Effector memory CD8-positive, alpha-beta T cell (primary cell): ENCODE measurements around the gene NRDE2.
A peak's percentile ranks its signal among the peaks of the same experiment; 100 is the strongest.

Source experiments
- ATAC-seq: fragments of 150-1000 bp; cut with Tn5 transposase; replicated peaks from 2 replicates; pipeline ENCODE4 v1.10.0; 2021; ENCODE audit warnings: mild to moderate bottlenecking, moderate library complexity
- DNase-seq, 3 experiments: peaks; one replicate each; pipeline ENCODE4 v3.0.0; 2021
- H3K27ac Mint-ChIP-seq, 2 donors: one replicate each; pipeline ENCODE4 v1.8.0; 2022; ENCODE audit warnings: mild to moderate bottlenecking in 2 of 2, mixed read lengths in 2 of 2, moderate library complexity in 2 of 2
- H3K27me3 Mint-ChIP-seq, 2 donors: one replicate each; pipeline ENCODE4 v1.8.0; 2022; ENCODE audit warnings: mixed read lengths in 2 of 2
- H3K36me3 Mint-ChIP-seq: one replicate; pipeline ENCODE4 v1.8.0; 2022; ENCODE audit warnings: mild to moderate bottlenecking, moderate library complexity, mixed read lengths; ENCODE audit not compliant: insufficient read depth
- H3K4me1 Mint-ChIP-seq, 2 donors: one replicate each; pipeline ENCODE4 v1.8.0; 2022; ENCODE audit warnings: low read depth in 2 of 2, mixed read lengths in 2 of 2
- H3K4me3 Mint-ChIP-seq, 2 donors: one replicate each; pipeline ENCODE4 v1.8.0; 2022; ENCODE audit warnings: mild to moderate bottlenecking in 2 of 2, mixed read lengths in 2 of 2, moderate library complexity in 2 of 2
- H3K9me3 Mint-ChIP-seq, 2 donors: one replicate each; pipeline ENCODE4 v1.8.0; 2022; ENCODE audit warnings: mixed read lengths in 2 of 2

Gene NRDE2

GRCh38 chr14:90330203-90331196 lies 1.2 kb downstream of the NRDE2 start:
- ATAC-seq (no peak), DNase-seq (no peak)
- H3K9me3 Mint-ChIP-seq, result no peaks in the 10 kb centered on the region
- H3K4me1 Mint-ChIP-seq, result peaks cover 27 to 33% of the 10 kb centered on the region in 2 donors
- peak overlapping the region; percentile 91 to 93 for H3K4me3 Mint-ChIP-seq
- peaks cover 5 to 13% of the 10 kb centered on the region in 2 donors for H3K27me3 Mint-ChIP-seq
- peak overlapping the region; percentile 96 to 97 for H3K27ac Mint-ChIP-seq
- H3K36me3 Mint-ChIP-seq, result peaks cover 24% of the 10 kb centered on the region

GRCh38 chr14:90321891-90322290 lies 9.8 kb downstream of the NRDE2 start:
- H3K4me3 Mint-ChIP-seq, result no peak overlapping the region
- no peaks in the 10 kb centered on the region for H3K27me3 Mint-ChIP-seq
- H3K36me3 Mint-ChIP-seq, result peaks cover 13% of the 10 kb centered on the region
- peaks cover 14 to 19% of the 10 kb centered on the region in 2 donors for H3K4me1 Mint-ChIP-seq
- H3K9me3 Mint-ChIP-seq, result no peaks in the 10 kb centered on the region
- ATAC-seq, result no peak
- DNase-seq, result no peak
- no peak overlapping the region for H3K27ac Mint-ChIP-seq

- peaks cover 12 to 19% of the 10 kb centered on the region in 2 donors for H3K4me1 Mint-ChIP-seq
- ATAC-seq, result no peak
- peak overlapping the region in 1 of 2 donors; percentile 20 for H3K27ac Mint-ChIP-seq
- H3K27me3 Mint-ChIP-seq, result no peaks in the 10 kb centered on the region
- peaks cover 23% of the 10 kb centered on the region for H3K36me3 Mint-ChIP-seq
- no peak overlapping the region for H3K4me3 Mint-ChIP-seq
- H3K9me3 Mint-ChIP-seq, result no peaks in the 10 kb centered on the region
- DNase-seq, result no peak
Measured at GRCh38 chr14:90319634-90320541, 11.9 kb downstream of the NRDE2 start.

- Mint-ChIP-seq H3K9me3 (no peaks in the 10 kb centered on the region), H3K27ac (peak overlapping the region in 1 of 2 donors; percentile 51), H3K36me3 (peaks cover 23% of the 10 kb centered on the region), H3K4me1 (peaks cover 12 to 19% of the 10 kb centered on the region in 2 donors), H3K27me3 (no peaks in the 10 kb centered on the region), H3K4me3 (no peak overlapping the region)
- ATAC-seq, result no peak
- no peak for DNase-seq
Measured at GRCh38 chr14:90319173-90319572, 12.6 kb downstream of the NRDE2 start.

GRCh38 chr14:90318016-90318415 lies 13.7 kb downstream of the NRDE2 start:
- DNase-seq, result no peak
- no peaks in the 10 kb centered on the region for H3K27me3 Mint-ChIP-seq
- H3K36me3 Mint-ChIP-seq, result peaks cover 27% of the 10 kb centered on the region
- peaks cover 9 to 15% of the 10 kb centered on the region in 2 donors for H3K4me1 Mint-ChIP-seq
- H3K27ac Mint-ChIP-seq, result no peak overlapping the region
- H3K4me3 Mint-ChIP-seq, result no peak overlapping the region
- no peaks in the 10 kb centered on the region for H3K9me3 Mint-ChIP-seq
- no peak for ATAC-seq

- no peak overlapping the region for H3K4me3 Mint-ChIP-seq
- H3K27me3 Mint-ChIP-seq, result no peaks in the 10 kb centered on the region
- DNase-seq (no peak), ATAC-seq (no peak)
- no peak overlapping the region for H3K27ac Mint-ChIP-seq
- H3K36me3 Mint-ChIP-seq, result peaks cover 32% of the 10 kb centered on the region
- H3K4me1 Mint-ChIP-seq, result peaks cover 9 to 15% of the 10 kb centered on the region in 2 donors
- no peaks in the 10 kb centered on the region for H3K9me3 Mint-ChIP-seq
Measured at GRCh38 chr14:90317286-90317685, 14.5 kb downstream of the NRDE2 start.

GRCh38 chr14:90308561-90308960 lies 23.2 kb downstream of the NRDE2 start:
- H3K4me1 Mint-ChIP-seq, result no peaks in the 10 kb centered on the region

GRCh38 chr14:90305176-90305601 lies 26.6 kb downstream of the NRDE2 start:
- Mint-ChIP-seq H3K4me1 (peaks cover 0 to 15% of the 10 kb centered on the region in 2 donors), H3K4me3 (no peak overlapping the region), H3K27me3 (no peaks in the 10 kb centered on the region), H3K27ac (no peak overlapping the region), H3K36me3 (peaks cover 47% of the 10 kb centered on the region), H3K9me3 (no peaks in the 10 kb centered on the region)
- DNase-seq, result no peak
- ATAC-seq, result no peak

More at GRCh38 chr14:90308561-90308960, 23.2 kb downstream of the NRDE2 start:
- no peak for ATAC-seq
- H3K4me3 Mint-ChIP-seq, result no peak overlapping the region
- H3K9me3 Mint-ChIP-seq, result no peaks in the 10 kb centered on the region
- H3K36me3 Mint-ChIP-seq, result peaks cover 52% of the 10 kb centered on the region
- no peak overlapping the region for H3K27ac Mint-ChIP-seq
- H3K27me3 Mint-ChIP-seq, result no peaks in the 10 kb centered on the region
- DNase-seq, result no peak

GRCh38 chr14:90304502-90304901 lies 27.2 kb downstream of the NRDE2 start:
- no peak overlapping the region for H3K4me3 Mint-ChIP-seq
- H3K4me1 Mint-ChIP-seq, result peaks cover 0 to 15% of the 10 kb centered on the region in 2 donors
- H3K27me3 Mint-ChIP-seq, result no peaks in the 10 kb centered on the region
- no peaks in the 10 kb centered on the region for H3K9me3 Mint-ChIP-seq
- no peak for DNase-seq
- H3K36me3 Mint-ChIP-seq, result peaks cover 44% of the 10 kb centered on the region
- no peak for ATAC-seq
- H3K27ac Mint-ChIP-seq, result no peak overlapping the region

GRCh38 chr14:90303473-90303872 lies 28.3 kb downstream of the NRDE2 start:
- Mint-ChIP-seq H3K4me3 (no peak overlapping the region), H3K9me3 (no peaks in the 10 kb centered on the region), H3K27ac (peak overlapping the region in 1 of 2 donors; percentile 63), H3K36me3 (peaks cover 41% of the 10 kb centered on the region), H3K4me1 (peaks cover 0 to 15% of the 10 kb centered on the region in 2 donors), H3K27me3 (no peaks in the 10 kb centered on the region)
- ATAC-seq (no peak), DNase-seq (no peak)

- H3K9me3 Mint-ChIP-seq, result no peaks in the 10 kb centered on the region
- no peaks in the 10 kb centered on the region for H3K27me3 Mint-ChIP-seq
- peaks cover 44% of the 10 kb centered on the region for H3K36me3 Mint-ChIP-seq
- H3K4me3 Mint-ChIP-seq, result no peak overlapping the region
- no peak for DNase-seq
- no peak for ATAC-seq
- H3K27ac Mint-ChIP-seq, result peak overlapping the region in 1 of 2 donors; percentile 63
- H3K4me1 Mint-ChIP-seq, result peaks cover 0 to 15% of the 10 kb centered on the region in 2 donors
Measured at GRCh38 chr14:90302529-90303303, 29.0 kb downstream of the NRDE2 start.

GRCh38 chr14:90301668-90302090 lies 30.1 kb downstream of the NRDE2 start:
- H3K9me3 Mint-ChIP-seq, result no peaks in the 10 kb centered on the region
- no peaks in the 10 kb centered on the region for H3K27me3 Mint-ChIP-seq
- peaks cover 53% of the 10 kb centered on the region for H3K36me3 Mint-ChIP-seq
- no peak overlapping the region for H3K4me3 Mint-ChIP-seq
- no peak for DNase-seq
- peaks cover 0 to 15% of the 10 kb centered on the region in 2 donors for H3K4me1 Mint-ChIP-seq
- no peak for ATAC-seq
- peak overlapping the region in 1 of 2 donors; percentile 55 for H3K27ac Mint-ChIP-seq
